22Rv1 (cell line): ENCODE data around the gene SGO2.

Source experiments
- CTCF ChIP-seq: fragments of 450-650 bp; IDR thresholded peaks from 2 replicates; pipeline ENCODE4 v1.5.1; 2017; ENCODE audit warnings: mild to moderate bottlenecking
- ZFX ChIP-seq: fragments of 450-650 bp; IDR thresholded peaks from 2 replicates; pipeline ENCODE4 v1.6.1; 2017; ENCODE audit warnings: antibody characterized with exemption, borderline replicate concordance

GRCh38 chr2:200484934-200485333, 41.1 kb upstream of the SGO2 start:
- no peak for TF ChIP-seq CTCF
- no peak for TF ChIP-seq ZFX
